Progenitor cell of endocrine pancreas (in vitro differentiated cells): ENCODE results near the gene DEPDC1B. TPM values are rescaled to one million over a fixed set of nuclear protein-coding genes. Genes with fewer than 3 reads are reported as not detected.

Experiments
- DNase-seq: peaks from one replicate; pipeline ENCODE4 v3.0.0; 2021; ENCODE audit warnings: low spot score; ENCODE audit not compliant: unreplicated experiment
- H3K27ac Mint-ChIP-seq: 2 replicates; pipeline ENCODE4 v1.8.0; 2021; ENCODE audit warnings: mild to moderate bottlenecking, moderate library complexity, mixed read lengths
- H3K27me3 Mint-ChIP-seq: 2 replicates; pipeline ENCODE4 v1.8.0; 2021; ENCODE audit warnings: mixed read lengths
- H3K36me3 Mint-ChIP-seq: 2 replicates; pipeline ENCODE4 v1.8.0; 2022; ENCODE audit warnings: mixed read lengths; ENCODE audit not compliant: insufficient read depth
- H3K4me1 Mint-ChIP-seq: 2 replicates; pipeline ENCODE4 v1.8.0; 2021; ENCODE audit warnings: low read depth, mixed read lengths
- H3K4me3 Mint-ChIP-seq: 2 replicates; pipeline ENCODE4 v1.8.0; 2021; ENCODE audit warnings: low read depth, mild to moderate bottlenecking, moderate library complexity, mixed read lengths
- H3K9me3 Mint-ChIP-seq: 2 replicates; pipeline ENCODE4 v1.8.0; 2021; ENCODE audit warnings: low read depth, mixed read lengths
- CTCF ChIP-seq: fragments of 200-600 bp; sonication (generic); IDR thresholded peaks from one replicate; pipeline ENCODE4 v1.5.0; 2021; ENCODE audit warnings: antibody characterized with exemption, mild to moderate bottlenecking; ENCODE audit not compliant: unreplicated experiment
- total RNA-seq: library from RNA; stranded (reverse); gene quantifications from 2 replicates; pipeline ENCODE4 v1.2.1, GENCODE V29; 2021

DEPDC1B gene
- total RNA-seq, 1 donor from 2014 or later = 37.0 TPM

- Mint-ChIP-seq H3K36me3 (peaks cover 31% of the 10 kb centered on the region), H3K9me3 (no peaks in the 10 kb centered on the region), H3K27ac (no peak overlapping the region), H3K27me3 (no peaks in the 10 kb centered on the region), H3K4me1 (peaks cover 3% of the 10 kb centered on the region), H3K4me3 (no peak overlapping the region)
- no peak for DNase-seq
- no peak for TF ChIP-seq CTCF
Observed at GRCh38 chr5:60640901-60641300, 59.1 kb downstream of the DEPDC1B start.

GRCh38 chr5:60639544-60639943 is 60.4 kb downstream of the DEPDC1B start:
- DNase-seq = no peak
- TF ChIP-seq CTCF = no peak
- no peak overlapping the region for H3K27ac Mint-ChIP-seq
- H3K9me3 Mint-ChIP-seq = no peaks in the 10 kb centered on the region
- peaks cover 30% of the 10 kb centered on the region for H3K36me3 Mint-ChIP-seq
- no peaks in the 10 kb centered on the region for H3K27me3 Mint-ChIP-seq
- no peak overlapping the region for H3K4me3 Mint-ChIP-seq
- H3K4me1 Mint-ChIP-seq = peaks cover 3% of the 10 kb centered on the region

- no peak for TF ChIP-seq CTCF
- Mint-ChIP-seq H3K9me3 (no peaks in the 10 kb centered on the region), H3K4me1 (peaks cover 3% of the 10 kb centered on the region), H3K36me3 (peaks cover 28% of the 10 kb centered on the region), H3K27ac (no peak overlapping the region), H3K4me3 (no peak overlapping the region), H3K27me3 (no peaks in the 10 kb centered on the region)
- DNase-seq = no peak
Observed at GRCh38 chr5:60638300-60638699, 61.7 kb downstream of the DEPDC1B start.

GRCh38 chr5:60636644-60637043 is 63.3 kb downstream of the DEPDC1B start:
- no peak overlapping the region for H3K4me3 Mint-ChIP-seq
- H3K27me3 Mint-ChIP-seq = no peaks in the 10 kb centered on the region
- H3K27ac Mint-ChIP-seq = no peak overlapping the region
- H3K36me3 Mint-ChIP-seq = peaks cover 22% of the 10 kb centered on the region
- H3K4me1 Mint-ChIP-seq = peaks cover 3% of the 10 kb centered on the region
- H3K9me3 Mint-ChIP-seq = no peaks in the 10 kb centered on the region
- DNase-seq = no peak
- no peak for TF ChIP-seq CTCF

GRCh38 chr5:60636001-60636400 is 64.0 kb downstream of the DEPDC1B start:
- Mint-ChIP-seq H3K36me3 (peaks cover 19% of the 10 kb centered on the region), H3K9me3 (no peaks in the 10 kb centered on the region), H3K27me3 (no peaks in the 10 kb centered on the region), H3K4me3 (no peak overlapping the region), H3K4me1 (peaks cover 2% of the 10 kb centered on the region), H3K27ac (no peak overlapping the region)
- no peak for TF ChIP-seq CTCF
- DNase-seq = no peak
